ENCODE data around the gene JAK2. TPM values are rescaled to one million over a fixed set of nuclear protein-coding genes. Genes with fewer than 3 reads are reported as not detected.
"Not testable (repeated sequence)": the region's sequence is repeated elsewhere in the genome, so short reads cannot be mapped to it uniquely, and the experiment has no call there.

The JAK2 gene
- 10.8 TPM for polyA plus RNA-seq (2013, experiment 1 of 2)
- polyA plus RNA-seq (2013, experiment 2 of 2) = 11.4 TPM

- Histone ChIP-seq H3K4me3 (ENCODE audit: extremely low read depth, insufficient read depth, low read length, poor library complexity, severe bottlenecking) (peak within 1 kb of the TSS; percentile 75), H3K27ac (ENCODE audit: low read depth, low read length, severe bottlenecking) (peak within 1 kb of the TSS; percentile 95), H3K9me3 (ENCODE audit: control insufficient read depth, low read length) (no peaks in the 10 kb centered on the region), H3K36me3 (ENCODE audit: control insufficient read depth, insufficient read depth, low read length) (no peaks in the 10 kb centered on the region), H3K4me1 (ENCODE audit: control insufficient read depth, insufficient read depth, low read length, poor library complexity, severe bottlenecking) (peaks cover 22% of the 10 kb centered on the region)
- 0 to 1% methylated on average over 78 to 81 of the region's 84 CpGs for WGBS, 2 experiments (ENCODE audit: insufficient coverage in 2 of 2)
Observed at GRCh38 chr9:4984621-4985385, at the start of gene JAK2. JAK2 (plus strand) TSS chr9:4985272; CDS start chr9:5021988, 36,716 bp downstream.

- Histone ChIP-seq H3K4me3 (ENCODE audit: extremely low read depth, insufficient read depth, low read length, poor library complexity, severe bottlenecking) (no peak overlapping the region), H3K36me3 (ENCODE audit: control insufficient read depth, insufficient read depth, low read length) (no peaks in the 10 kb centered on the region), H3K9me3 (ENCODE audit: control insufficient read depth, low read length) (no peaks in the 10 kb centered on the region), H3K4me1 (ENCODE audit: control insufficient read depth, insufficient read depth, low read length, poor library complexity, severe bottlenecking) (peaks cover 8% of the 10 kb centered on the region), H3K27ac (ENCODE audit: low read depth, low read length, severe bottlenecking) (no peak overlapping the region)
- WGBS, 2 experiments (ENCODE audit: insufficient coverage in 2 of 2) = 80 to 100% methylated on average over 1 of the region's 3 CpGs
Observed at GRCh38 chr9:4936277-4936676, 48.8 kb upstream of the JAK2 start.

- Histone ChIP-seq H3K9me3 (ENCODE audit: control insufficient read depth, low read length) (no peaks in the 10 kb centered on the region), H3K27ac (ENCODE audit: low read depth, low read length, severe bottlenecking) (no peak overlapping the region), H3K4me1 (ENCODE audit: control insufficient read depth, insufficient read depth, low read length, poor library complexity, severe bottlenecking) (peaks cover 8% of the 10 kb centered on the region), H3K4me3 (ENCODE audit: extremely low read depth, insufficient read depth, low read length, poor library complexity, severe bottlenecking) (no peak overlapping the region), H3K36me3 (ENCODE audit: control insufficient read depth, insufficient read depth, low read length) (no peaks in the 10 kb centered on the region)
- WGBS, 2 experiments (ENCODE audit: insufficient coverage in 2 of 2) = 88 to 100% methylated on average over 1 of the region's 1 CpG
Observed at GRCh38 chr9:4936823-4937222, 48.2 kb upstream of the JAK2 start.

- Histone ChIP-seq H3K27ac (ENCODE audit: low read depth, low read length, severe bottlenecking) (no peak overlapping the region), H3K9me3 (ENCODE audit: control insufficient read depth, low read length) (no peaks in the 10 kb centered on the region), H3K4me1 (ENCODE audit: control insufficient read depth, insufficient read depth, low read length, poor library complexity, severe bottlenecking) (peaks cover 8% of the 10 kb centered on the region), H3K4me3 (ENCODE audit: extremely low read depth, insufficient read depth, low read length, poor library complexity, severe bottlenecking) (no peak overlapping the region), H3K36me3 (ENCODE audit: control insufficient read depth, insufficient read depth, low read length) (no peaks in the 10 kb centered on the region)
- no CpG with 5 or more reads among the region's 1 CpG for WGBS, 2 experiments (ENCODE audit: insufficient coverage in 2 of 2)
Observed at GRCh38 chr9:4937446-4937845, 47.6 kb upstream of the JAK2 start.

- H3K4me3 ChIP-seq (ENCODE audit: extremely low read depth, insufficient read depth, low read length, poor library complexity, severe bottlenecking) = no peak overlapping the region
- no peaks in the 10 kb centered on the region for H3K36me3 ChIP-seq (ENCODE audit: control insufficient read depth, insufficient read depth, low read length)
- peaks cover 8% of the 10 kb centered on the region for H3K4me1 ChIP-seq (ENCODE audit: control insufficient read depth, insufficient read depth, low read length, poor library complexity, severe bottlenecking)
- H3K9me3 ChIP-seq (ENCODE audit: control insufficient read depth, low read length) = no peaks in the 10 kb centered on the region
- no peak overlapping the region for H3K27ac ChIP-seq (ENCODE audit: low read depth, low read length, severe bottlenecking)
- no CpG with 5 or more reads among the region's 1 CpG for WGBS, 2 experiments (ENCODE audit: insufficient coverage in 2 of 2)
Observed at GRCh38 chr9:4938496-4938895, 46.6 kb upstream of the JAK2 start.

GRCh38 chr9:4939118-4939561 is 45.9 kb upstream of the JAK2 start:
- 100% methylated on average over 1 of the region's 1 CpG; no CpG with 5 or more reads in 1 of the 2 experiments for WGBS, 2 experiments (ENCODE audit: insufficient coverage in 2 of 2)
- Histone ChIP-seq H3K27ac (ENCODE audit: low read depth, low read length, severe bottlenecking) (no peak overlapping the region), H3K9me3 (ENCODE audit: control insufficient read depth, low read length) (no peaks in the 10 kb centered on the region), H3K4me3 (ENCODE audit: extremely low read depth, insufficient read depth, low read length, poor library complexity, severe bottlenecking) (no peak overlapping the region), H3K4me1 (ENCODE audit: control insufficient read depth, insufficient read depth, low read length, poor library complexity, severe bottlenecking) (peaks cover 8% of the 10 kb centered on the region), H3K36me3 (ENCODE audit: control insufficient read depth, insufficient read depth, low read length) (no peaks in the 10 kb centered on the region)

GRCh38 chr9:4942042-4942691 is 42.9 kb upstream of the JAK2 start:
- not testable (repeated sequence) for H3K27ac ChIP-seq (ENCODE audit: low read depth, low read length, severe bottlenecking); H3K36me3 ChIP-seq (ENCODE audit: control insufficient read depth, insufficient read depth, low read length)
- WGBS, 2 experiments (ENCODE audit: insufficient coverage in 2 of 2) = 100% methylated on average over 3 of the region's 7 CpGs; no CpG with 5 or more reads in 1 of the 2 experiments

GRCh38 chr9:4943346-4943745 is 41.7 kb upstream of the JAK2 start:
- no peak overlapping the region for H3K27ac ChIP-seq (ENCODE audit: low read depth, low read length, severe bottlenecking)
- no peaks in the 10 kb centered on the region for H3K36me3 ChIP-seq (ENCODE audit: control insufficient read depth, insufficient read depth, low read length)
- no peaks in the 10 kb centered on the region for H3K9me3 ChIP-seq (ENCODE audit: control insufficient read depth, low read length)
- H3K4me3 ChIP-seq (ENCODE audit: extremely low read depth, insufficient read depth, low read length, poor library complexity, severe bottlenecking) = no peak overlapping the region
- 100% methylated on average over 1 of the region's 4 CpGs; no CpG with 5 or more reads in 1 of the 2 experiments for WGBS, 2 experiments (ENCODE audit: insufficient coverage in 2 of 2)
- peaks cover 8% of the 10 kb centered on the region for H3K4me1 ChIP-seq (ENCODE audit: control insufficient read depth, insufficient read depth, low read length, poor library complexity, severe bottlenecking)

More at GRCh38 chr9:4942042-4942691, 42.9 kb upstream of the JAK2 start:
- not testable (repeated sequence) for H3K4me3 ChIP-seq (ENCODE audit: extremely low read depth, insufficient read depth, low read length, poor library complexity, severe bottlenecking); H3K9me3 ChIP-seq (ENCODE audit: control insufficient read depth, low read length); H3K4me1 ChIP-seq (ENCODE audit: control insufficient read depth, insufficient read depth, low read length, poor library complexity, severe bottlenecking)

- not testable (repeated sequence) for H3K4me1 ChIP-seq (ENCODE audit: control insufficient read depth, insufficient read depth, low read length, poor library complexity, severe bottlenecking); H3K36me3 ChIP-seq (ENCODE audit: control insufficient read depth, insufficient read depth, low read length); H3K27ac ChIP-seq (ENCODE audit: low read depth, low read length, severe bottlenecking); H3K9me3 ChIP-seq (ENCODE audit: control insufficient read depth, low read length); H3K4me3 ChIP-seq (ENCODE audit: extremely low read depth, insufficient read depth, low read length, poor library complexity, severe bottlenecking)
- WGBS, 2 experiments (ENCODE audit: insufficient coverage in 2 of 2) = 82 to 92% methylated on average over 6 to 7 of the region's 7 CpGs
Observed at GRCh38 chr9:4944431-4945211, 40.5 kb upstream of the JAK2 start.

GRCh38 chr9:4946937-4947336 is 38.1 kb upstream of the JAK2 start:
- Histone ChIP-seq H3K27ac (ENCODE audit: low read depth, low read length, severe bottlenecking) (no peak overlapping the region), H3K4me3 (ENCODE audit: extremely low read depth, insufficient read depth, low read length, poor library complexity, severe bottlenecking) (no peak overlapping the region), H3K4me1 (ENCODE audit: control insufficient read depth, insufficient read depth, low read length, poor library complexity, severe bottlenecking) (no peaks in the 10 kb centered on the region), H3K36me3 (ENCODE audit: control insufficient read depth, insufficient read depth, low read length) (no peaks in the 10 kb centered on the region), H3K9me3 (ENCODE audit: control insufficient read depth, low read length) (no peaks in the 10 kb centered on the region)
- no CpG with 5 or more reads among the region's 1 CpG for WGBS, 2 experiments (ENCODE audit: insufficient coverage in 2 of 2)

Data from mesodermal cell (in vitro differentiated cells).